GM18505 (cell line): Measurements from ENCODE around the gene CD48.

ENCODE experiments used
- ATAC-seq: cut with Tn5 transposase; IDR thresholded peaks from one replicate; pipeline ENCODE4 v1.9.1; 2021; ENCODE audit not compliant: unreplicated experiment
- POLR2A ChIP-seq: IDR thresholded peaks from 4 replicates; pipeline ENCODE4 v1.6.1; 2011; ENCODE audit warnings: borderline replicate concordance; ENCODE audit not compliant: insufficient read depth, insufficient read length; ENCODE audit errors: extremely low read depth

The CD48 gene

DNA sequence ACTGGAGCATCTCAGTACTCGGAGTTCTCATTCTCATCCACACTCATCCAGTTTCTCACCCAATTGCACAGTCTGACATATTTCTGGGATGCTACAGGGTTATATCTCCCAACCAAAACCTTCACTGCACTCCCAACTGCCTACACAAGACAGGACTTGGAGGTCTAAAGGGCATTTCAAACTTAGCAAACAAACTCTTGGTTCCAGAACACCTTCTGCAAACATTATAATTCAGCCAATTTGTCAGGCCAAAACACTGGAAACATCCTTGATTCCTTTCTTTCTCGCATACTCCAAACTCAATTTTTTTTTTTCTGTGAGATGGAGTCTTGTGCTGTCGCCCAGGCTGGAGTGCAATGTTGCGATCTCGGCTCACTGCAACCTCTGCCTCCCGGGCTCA is 72.7 kb downstream of the CD48 start:
- TF ChIP-seq POLR2A = peak; percentile 18

DNA sequence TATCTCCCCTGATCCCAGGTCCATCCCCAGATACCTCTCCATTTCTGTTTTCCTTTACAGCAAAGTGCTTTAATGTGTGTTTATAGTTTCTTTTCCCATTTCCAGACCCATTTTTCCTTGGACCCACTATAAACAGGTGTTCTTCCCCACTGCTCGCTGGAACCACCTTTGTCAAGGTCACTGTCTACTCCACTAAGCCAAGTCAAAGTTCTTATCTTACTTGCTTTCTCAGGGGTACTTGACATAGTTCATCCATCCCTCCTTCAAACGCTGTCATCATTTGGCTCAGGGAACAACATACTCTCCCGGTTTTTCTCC is 73.1 kb downstream of the CD48 start:
- ATAC-seq = no peak
- no peak for TF ChIP-seq POLR2A

More for the DNA sequence above, 72.7 kb downstream of the CD48 start:
- no peak for ATAC-seq

DNA sequence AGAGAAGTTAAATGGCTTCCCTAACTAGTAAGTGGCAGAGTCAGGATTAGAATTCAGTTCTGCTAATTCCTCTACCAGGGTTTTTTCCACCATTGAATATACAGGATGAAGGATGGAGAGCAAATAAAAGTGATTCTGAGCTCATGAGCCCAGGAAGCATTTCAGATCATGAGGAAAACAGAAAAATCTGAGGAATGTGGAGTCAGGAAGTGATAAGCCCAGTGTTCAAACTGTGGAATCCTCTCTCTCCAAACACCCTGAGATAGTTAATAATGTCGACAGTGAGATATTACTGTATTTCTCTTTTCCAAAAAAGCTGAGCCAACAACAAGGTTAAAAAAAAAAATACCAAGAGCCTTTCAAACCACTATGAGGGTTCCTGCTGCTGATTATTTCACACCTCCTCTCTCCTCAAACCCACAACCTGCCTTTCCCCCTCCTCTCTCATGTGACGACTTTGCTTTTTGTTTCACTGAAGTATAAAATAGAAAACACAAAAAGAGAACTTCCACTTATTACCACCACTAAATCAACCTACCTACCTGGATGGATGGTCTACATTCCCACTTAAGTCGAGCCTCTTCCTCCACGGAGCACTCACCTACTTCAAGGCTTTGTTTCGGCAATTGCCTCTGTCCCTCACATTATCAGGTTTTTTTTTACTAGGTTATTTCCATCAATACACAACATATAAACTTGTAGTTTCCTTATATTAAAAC is 73.6 kb downstream of the CD48 start:
- peak; percentile 61 for TF ChIP-seq POLR2A
- ATAC-seq = no peak

DNA sequence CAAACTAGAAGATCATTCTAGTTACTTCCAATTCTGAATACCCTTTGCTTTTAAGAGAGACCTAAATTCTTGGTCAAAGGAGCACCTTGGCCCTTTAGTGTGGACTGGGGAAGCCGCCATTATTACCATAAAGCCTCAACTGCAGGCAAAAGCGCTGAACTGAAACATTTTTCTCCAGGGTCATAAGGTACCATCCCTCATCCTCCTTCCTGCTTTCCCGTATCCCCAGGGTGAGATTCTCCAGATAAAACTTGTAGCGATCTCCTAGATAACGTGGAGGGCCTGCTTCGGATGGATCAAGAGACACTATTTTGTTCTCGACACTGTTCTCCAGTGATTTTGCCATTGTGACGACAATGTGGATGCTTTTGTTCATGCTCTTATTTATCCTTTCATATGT is 74.6 kb downstream of the CD48 start:
- no peak for TF ChIP-seq POLR2A
- no peak for ATAC-seq

DNA sequence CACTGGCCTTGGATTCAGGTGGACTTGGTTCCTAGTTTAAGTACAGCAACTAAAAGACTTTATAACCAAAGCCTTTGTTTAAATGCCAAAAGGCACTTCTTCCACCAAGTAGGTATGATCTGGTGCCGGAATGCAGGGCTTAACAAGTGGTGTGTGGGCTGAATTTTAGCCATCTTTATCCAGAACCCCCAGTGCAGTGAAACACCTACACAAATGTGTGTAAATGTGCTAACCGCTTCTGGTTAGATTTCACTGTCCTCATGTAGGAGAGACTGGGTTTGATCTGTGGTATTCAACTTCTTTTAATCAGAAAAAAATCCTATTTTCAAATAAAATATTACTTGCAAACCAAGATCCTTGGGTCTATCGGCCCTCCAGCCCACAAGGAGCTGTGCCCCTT is 75.1 kb downstream of the CD48 start:
- TF ChIP-seq POLR2A = no peak
- ATAC-seq = no peak

DNA sequence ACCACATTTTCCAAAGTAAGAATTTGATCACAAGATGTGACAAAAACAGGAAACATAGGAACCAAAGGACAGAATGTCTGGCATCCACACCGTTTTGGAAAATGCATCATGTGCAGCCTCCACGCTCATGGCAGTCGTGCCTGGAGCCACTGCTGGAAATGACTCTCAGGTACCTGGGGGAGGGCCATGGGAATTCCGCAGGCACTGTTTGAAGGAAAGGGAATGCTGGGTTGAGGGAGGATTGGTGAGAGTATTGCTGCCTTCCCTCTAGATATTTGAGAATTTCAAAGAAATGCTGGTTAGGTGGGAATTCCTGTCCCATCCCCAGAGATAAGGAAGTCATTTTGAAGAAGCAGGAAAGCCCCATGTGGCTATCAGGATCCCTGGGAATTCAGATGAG is 75.5 kb downstream of the CD48 start:
- ATAC-seq = no peak
- no peak for TF ChIP-seq POLR2A

DNA sequence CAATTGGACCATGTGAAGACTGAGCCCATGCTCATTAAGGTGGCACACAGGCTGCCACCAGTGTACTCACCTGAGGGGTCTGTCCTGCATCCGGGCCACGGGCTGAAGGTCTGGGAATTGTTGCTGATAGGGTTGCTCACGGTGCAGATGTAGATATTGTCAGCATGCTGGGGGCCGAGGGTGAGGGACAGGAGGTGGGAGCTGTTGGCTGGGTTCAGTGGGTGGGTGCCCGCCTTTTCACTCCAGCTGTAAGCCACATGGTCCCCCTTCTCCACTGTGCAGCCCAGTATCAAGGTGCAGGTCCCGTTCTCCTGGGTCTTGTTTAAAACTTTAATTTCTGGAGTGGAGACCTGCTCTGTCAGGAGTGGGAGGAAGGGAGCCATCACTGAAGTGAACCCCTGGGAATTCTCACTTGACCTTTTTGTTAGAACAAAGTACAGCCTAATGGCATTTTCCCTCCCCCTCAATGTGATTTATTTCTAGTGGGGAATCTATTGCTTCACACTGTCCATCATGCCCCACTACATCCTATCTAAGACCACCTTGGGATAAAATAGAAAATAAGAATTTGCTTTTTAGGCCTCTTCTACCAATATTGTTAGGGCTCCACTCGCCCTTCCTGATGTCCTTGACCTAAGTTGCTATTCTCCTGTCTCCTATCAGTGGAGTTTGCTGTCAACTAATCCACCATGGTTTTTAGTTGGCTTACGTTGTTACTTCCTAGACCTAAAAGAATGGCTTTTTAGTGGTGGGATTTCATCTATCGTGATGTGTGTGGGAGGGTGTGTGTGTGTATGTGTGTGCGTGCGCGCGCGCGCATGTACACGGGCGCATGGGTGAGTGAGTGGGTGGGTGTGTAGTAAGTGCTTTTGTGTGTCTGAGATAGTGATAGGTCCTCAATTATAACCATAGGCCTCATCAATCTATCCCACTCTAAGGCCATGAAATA is 76.8 kb downstream of the CD48 start:
- peak; percentile 84 for TF ChIP-seq POLR2A
- no peak for ATAC-seq

DNA sequence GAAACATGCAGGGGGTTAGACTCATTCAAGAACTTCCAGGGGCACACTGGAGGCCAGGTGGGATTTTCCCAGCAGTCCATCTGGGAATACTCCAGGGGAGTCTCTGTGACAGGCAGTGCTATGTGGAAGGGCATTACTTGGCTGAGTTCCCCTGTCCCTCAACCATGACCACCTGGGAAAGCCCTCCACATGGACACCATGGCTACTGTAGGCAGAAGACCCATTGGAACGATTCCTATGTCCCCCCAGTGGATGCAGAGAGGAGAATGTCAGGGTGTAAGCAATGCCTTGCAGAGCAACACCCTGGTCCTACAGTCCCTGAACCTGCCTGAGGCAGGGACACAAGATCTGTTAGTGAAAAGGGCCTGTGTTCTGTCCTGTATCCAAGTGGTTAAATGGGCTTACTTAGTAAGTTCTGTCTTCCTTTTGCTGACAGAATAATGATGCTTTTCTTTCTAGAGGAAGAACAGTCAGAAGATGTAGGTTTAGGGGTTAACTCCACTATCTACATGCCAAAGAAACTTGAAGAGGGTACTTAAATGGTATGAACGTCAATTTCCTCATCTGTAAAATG is 78.2 kb downstream of the CD48 start:
- no peak for ATAC-seq
- peak; percentile 37 for TF ChIP-seq POLR2A

DNA sequence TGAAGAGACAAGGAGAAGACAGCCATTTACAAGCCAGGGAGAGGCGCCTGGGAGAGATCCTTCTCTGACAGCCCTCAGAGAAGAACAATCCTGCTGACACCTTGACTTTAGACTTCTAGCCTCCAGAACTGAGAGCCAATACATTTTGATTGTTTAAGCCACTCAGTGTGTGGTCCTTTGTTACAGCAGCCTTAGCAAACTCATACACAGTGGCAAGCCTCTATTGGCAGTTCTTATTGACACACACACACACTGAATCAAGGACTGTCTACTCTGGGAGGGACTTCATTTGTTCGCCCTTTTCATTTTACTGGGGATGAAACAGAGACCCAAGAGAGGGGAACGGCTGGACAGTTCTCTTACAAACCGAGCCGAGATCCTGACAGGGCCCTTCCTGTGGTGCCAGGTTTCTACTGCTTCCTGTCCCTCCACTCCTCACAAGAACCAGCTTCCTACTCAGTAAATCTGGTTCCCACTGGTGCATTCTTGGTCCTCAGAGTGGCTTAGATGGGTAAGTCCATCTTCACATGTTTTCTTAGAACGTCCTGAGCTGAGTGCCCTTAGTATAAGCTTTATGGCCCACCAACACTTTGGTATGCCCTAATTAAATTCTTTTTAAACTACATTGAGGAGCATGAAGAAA is 79.5 kb downstream of the CD48 start:
- TF ChIP-seq POLR2A = peak; percentile 60
- no peak for ATAC-seq

DNA sequence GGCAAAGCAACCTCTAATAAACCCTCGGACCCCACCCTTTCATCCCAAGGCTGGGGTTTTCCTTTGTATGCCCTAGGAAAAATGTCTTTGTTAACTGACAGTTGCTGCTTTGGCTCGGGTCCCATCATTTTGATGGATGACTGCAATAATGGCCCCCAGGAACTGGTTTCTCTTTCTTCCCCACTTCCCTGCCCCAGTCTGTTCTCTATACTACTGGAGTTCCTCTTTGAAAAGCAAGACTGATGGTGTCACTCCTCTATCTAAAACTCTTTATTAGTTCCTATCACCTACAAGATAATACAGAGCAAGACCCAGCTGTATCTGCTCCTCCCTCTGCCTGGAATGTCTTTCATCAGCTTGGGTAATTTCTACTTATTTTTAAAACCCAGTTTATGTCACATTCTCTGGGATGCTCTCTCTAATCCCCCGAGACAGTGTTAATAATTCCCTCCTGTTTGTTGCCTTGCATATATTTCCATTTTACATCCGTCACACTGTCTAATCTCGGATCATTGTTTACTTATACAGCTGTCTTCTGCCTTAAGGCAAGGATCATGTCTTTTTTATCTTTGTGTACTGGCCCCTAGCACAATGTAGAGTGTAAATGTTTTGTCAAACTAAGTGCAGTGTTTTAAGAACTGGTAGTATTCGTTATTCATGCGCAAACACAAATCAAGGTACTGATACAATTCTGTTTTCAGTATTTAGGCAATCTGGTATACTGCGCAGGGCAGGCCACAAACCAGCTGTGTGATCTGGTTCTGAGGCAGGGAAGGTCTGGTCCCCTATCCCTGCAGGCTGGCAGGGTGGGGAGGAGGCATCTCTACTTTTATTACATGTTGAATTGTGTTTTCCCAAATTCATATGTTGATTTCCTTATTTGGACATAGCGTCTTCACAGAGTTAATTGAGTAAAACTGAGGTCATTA is 80.8 kb downstream of the CD48 start:
- ATAC-seq = no peak
- peak; percentile 16 for TF ChIP-seq POLR2A

DNA sequence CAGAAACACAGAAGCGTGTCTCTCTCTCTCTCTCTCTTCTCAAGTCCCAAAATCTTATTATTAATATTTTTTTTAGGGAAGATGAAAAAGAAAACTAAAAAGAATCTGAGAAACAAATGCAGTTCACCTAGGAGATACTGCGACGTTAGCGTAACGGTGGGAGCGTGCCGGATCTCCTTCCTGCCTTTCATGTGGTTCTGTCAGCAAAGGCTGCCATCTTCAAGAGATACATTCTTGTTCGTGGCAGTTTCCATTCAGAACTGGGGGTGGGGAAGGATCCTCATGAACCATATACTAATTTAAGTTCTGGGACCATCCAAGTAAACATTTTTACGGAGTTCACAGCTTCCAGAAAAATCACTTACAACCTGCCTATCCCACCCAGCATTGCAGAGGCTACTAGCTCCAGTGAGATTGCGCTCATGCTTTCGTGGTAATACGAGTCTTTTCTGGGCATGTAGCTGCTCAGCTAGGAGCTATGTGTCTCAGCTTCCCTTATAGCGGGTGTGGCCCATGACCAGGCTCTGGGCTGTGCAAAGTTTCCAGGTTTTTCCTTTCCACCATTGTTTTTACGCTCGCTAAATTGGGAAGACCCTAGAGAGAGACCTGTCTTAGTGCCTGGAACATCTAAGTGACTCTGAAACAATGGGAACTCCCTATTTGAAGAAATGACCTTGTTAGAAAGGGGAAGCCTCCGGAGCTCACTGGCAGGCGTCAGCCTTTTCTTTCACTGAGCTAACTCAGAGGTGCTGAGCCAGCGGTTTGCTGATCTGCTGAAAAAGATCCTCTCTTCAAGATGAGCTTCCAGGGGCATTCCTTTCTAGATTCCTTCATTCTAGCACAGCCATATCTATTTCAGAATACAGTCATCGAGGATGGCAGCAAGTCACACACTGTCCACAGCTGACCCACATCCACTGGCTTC is 82.1 kb downstream of the CD48 start:
- peak; percentile 37 for TF ChIP-seq POLR2A
- no peak for ATAC-seq
